Gastrocnemius medialis (tissue), 4 donors: Measurements from ENCODE around the gene ASIC4. TPM values are rescaled to one million over a fixed set of nuclear protein-coding genes. Genes with fewer than 3 reads are reported as not detected.

Experiments
- ATAC-seq, 2 donors: fragments of 150-250 bp; one replicate each; pipeline ENCODE4 v1.9.1; 2016
- DNase-seq, 2 donors: peaks; one replicate each; pipeline ENCODE4 v3.0.0-alpha.2; 2019
- H3K27ac ChIP-seq, 4 donors: fragments of 200-600 bp; sonication (generic); 1 replicate in 1 of 4; 2 replicates in 3 of 4; pipeline ENCODE4 v1.5.1; 2016 to 2018; ENCODE audit warnings: mild to moderate bottlenecking in 2 of 4, moderate library complexity in 1 of 4
- H3K27me3 ChIP-seq, 3 donors: fragments of 200-600 bp; sonication (generic) in 2 of 3; 1 replicate in 1 of 3; 2 replicates in 2 of 3; pipeline versions ENCODE4 v1.5.1 to v1.6.0; 2016 to 2019; ENCODE audit warnings: mild to moderate bottlenecking in 1 of 3, moderate library complexity in 1 of 3
- H3K36me3 ChIP-seq, 2 donors: fragments of 200-600 bp; sonication (generic) in 1 of 2; one replicate each; pipeline ENCODE4 v1.5.1; 2017 to 2018
- H3K4me1 ChIP-seq, 2 donors: fragments of 200-600 bp; sonication (generic) in 1 of 2; one replicate each; pipeline ENCODE4 v1.5.1; 2016 to 2017; ENCODE audit warnings: mild to moderate bottlenecking in 2 of 2
- H3K4me3 ChIP-seq, 4 donors: fragments of 200-600 bp; sonication (generic) in 3 of 4; 1 replicate in 1 of 4; 2 replicates in 3 of 4; pipeline ENCODE4 v1.5.1; 2016 to 2019; ENCODE audit warnings: mild to moderate bottlenecking in 2 of 4
- H3K9me3 ChIP-seq, 3 donors: fragments of 200-600 bp; sonication (generic) in 2 of 3; 1 replicate in 1 of 3; 2 replicates in 2 of 3; pipeline ENCODE4 v1.5.1; 2016 to 2019
- CTCF ChIP-seq, 5 experiments: fragments of 450-650 bp in 3 of 5; fragments of 200-600 bp in 2 of 5; sonication (generic) in 2 of 5; IDR thresholded peaks in 4 of 5; conservative IDR thresholded peaks in 1 of 5; 1 replicate in 4 of 5; 2 replicates in 1 of 5; pipeline ENCODE4 v1.5.1; 2016 to 2019; ENCODE audit warnings: antibody characterized with exemption in 5 of 5, mild to moderate bottlenecking in 3 of 5, moderate library complexity in 3 of 5
- POLR2A ChIP-seq, 2 donors: fragments of 450-650 bp; IDR thresholded peaks; one replicate each; pipeline ENCODE4 v1.6.1; 2017; ENCODE audit warnings: antibody characterized with exemption in 2 of 2, mild to moderate bottlenecking in 2 of 2, moderate library complexity in 2 of 2
- in situ Hi-C, 4 donors: fragments of 200-750 bp; cut with MboI; loops; one replicate each; pipeline versions ENCODE4 v1.15.0 to v1.8.0; 2017; ENCODE audit warnings: low sequenced_read_pairs in 4 of 4
- intact Hi-C: fragments of 100-400 bp; cut with DNase I; formaldehyde crosslinking; loops from one replicate; pipeline ENCODE4 v1.15.1; 2023; ENCODE audit warnings: low total_unique reads
- total RNA-seq, 4 donors: library from RNA; depleted of rRNA; stranded (reverse); fragments of >200 nt; gene quantifications; one replicate each; pipeline versions ENCODE4 v1.1.0 to v1.2.3, GENCODE V29; 2016

Gene ASIC4
- total RNA-seq, 4 donors from 2014 or later: 0.11 TPM; not detected in 3

GRCh38 chr2:219513787-219514186 is 495 bp upstream of the ASIC4 start:
- no peaks in the 10 kb centered on the region for H3K9me3 ChIP-seq
- no peaks in the 10 kb centered on the region for H3K36me3 ChIP-seq
- intact Hi-C loops (no loop called here), in situ Hi-C loops (no loop called here)
- DNase-seq (no peak), ATAC-seq (no peak)
- no peak for TF ChIP-seq CTCF (IDR thresholded peaks at IDR 0.05 in 4 of 5, conservative IDR thresholded peaks at IDR 0.05 in 1 of 5)
- no peak for TF ChIP-seq POLR2A (IDR thresholded peaks at IDR 0.05)
- H3K4me3 ChIP-seq: no peak overlapping the region
- H3K27ac ChIP-seq: no peak overlapping the region
- peaks cover 7 to 16% of the 10 kb centered on the region in 2 donors for H3K4me1 ChIP-seq
- H3K27me3 ChIP-seq: peaks cover 25 to 39% (median 34%) of the 10 kb centered on the region in 3 donors

- H3K36me3 ChIP-seq: no peaks in the 10 kb centered on the region
- H3K27me3 ChIP-seq: peaks cover 25 to 39% (median 31%) of the 10 kb centered on the region in 3 donors
- no peak overlapping the region for H3K27ac ChIP-seq
- no peak overlapping the region for H3K4me3 ChIP-seq
- DNase-seq: no peak
- in situ Hi-C loops (no loop called here), intact Hi-C loops (loop anchor here (5.0 kb wide), 1 partner anchor 377 kb away; no protein-coding TSS in a partner anchor)
- peaks cover 3 to 10% of the 10 kb centered on the region in 2 donors for H3K4me1 ChIP-seq
- no peaks in the 10 kb centered on the region for H3K9me3 ChIP-seq
- no peak for ATAC-seq
- TF ChIP-seq CTCF (IDR thresholded peaks at IDR 0.05 in 4 of 5, conservative IDR thresholded peaks at IDR 0.05 in 1 of 5) (no peak), POLR2A (IDR thresholded peaks at IDR 0.05) (no peak)
Observed at GRCh38 chr2:219514836-219515235, 554 bp downstream of the ASIC4 start.

- intact Hi-C loops: loop anchor here (5.0 kb wide), 1 partner anchor 376 kb away; no protein-coding TSS in a partner anchor
- peaks cover 0 to 6% of the 10 kb centered on the region in 2 donors for H3K4me1 ChIP-seq
Observed at GRCh38 chr2:219515874-219516629, 1.8 kb downstream of the ASIC4 start.

GRCh38 chr2:219516888-219517287 is 2.6 kb downstream of the ASIC4 start:
- Histone ChIP-seq H3K9me3 (no peaks in the 10 kb centered on the region), H3K4me1 (peaks cover 0 to 6% of the 10 kb centered on the region in 2 donors), H3K27me3 (peaks cover 18 to 30% (median 27%) of the 10 kb centered on the region in 3 donors), H3K4me3 (no peak overlapping the region), H3K36me3 (no peaks in the 10 kb centered on the region), H3K27ac (no peak overlapping the region)
- in situ Hi-C loops (no loop called here), intact Hi-C loops (loop anchor here (5.0 kb wide), 1 partner anchor 375 kb away; no protein-coding TSS in a partner anchor)
- DNase-seq: no peak
- TF ChIP-seq POLR2A (IDR thresholded peaks at IDR 0.05): no peak
- TF ChIP-seq CTCF (IDR thresholded peaks at IDR 0.05 in 4 of 5, conservative IDR thresholded peaks at IDR 0.05 in 1 of 5): no peak
- ATAC-seq: no peak

More at GRCh38 chr2:219515874-219516629, 1.8 kb downstream of the ASIC4 start:
- Histone ChIP-seq H3K4me3 (no peak overlapping the region), H3K36me3 (no peaks in the 10 kb centered on the region), H3K27me3 (peaks cover 24 to 35% (median 25%) of the 10 kb centered on the region in 3 donors), H3K27ac (no peak overlapping the region), H3K9me3 (no peaks in the 10 kb centered on the region)
- no peak for TF ChIP-seq POLR2A (IDR thresholded peaks at IDR 0.05)
- no peak for TF ChIP-seq CTCF (IDR thresholded peaks at IDR 0.05 in 4 of 5, conservative IDR thresholded peaks at IDR 0.05 in 1 of 5)
- DNase-seq (no peak), ATAC-seq (no peak)
- in situ Hi-C loops: no loop called here
